Thyroid gland (tissue), 4 donors: ENCODE data around the gene RAP1GAP.

ENCODE experiments used
- CTCF ChIP-seq, 6 experiments: fragments of 200-600 bp in 3 of 6; fragments of 450-650 bp in 3 of 6; sonication (generic) in 3 of 6; IDR thresholded peaks; one replicate each; pipeline ENCODE4 v1.5.1; 2016 to 2019; ENCODE audit warnings: antibody characterized with exemption in 6 of 6, mild to moderate bottlenecking in 2 of 6, inconsistent platforms in 1 of 6, moderate library complexity in 1 of 6
- POLR2A ChIP-seq, 2 donors: fragments of 450-650 bp; IDR thresholded peaks; one replicate each; pipeline ENCODE4 v1.6.1; 2017; ENCODE audit warnings: antibody characterized with exemption in 2 of 2, mild to moderate bottlenecking in 2 of 2, moderate library complexity in 1 of 2

DNA sequence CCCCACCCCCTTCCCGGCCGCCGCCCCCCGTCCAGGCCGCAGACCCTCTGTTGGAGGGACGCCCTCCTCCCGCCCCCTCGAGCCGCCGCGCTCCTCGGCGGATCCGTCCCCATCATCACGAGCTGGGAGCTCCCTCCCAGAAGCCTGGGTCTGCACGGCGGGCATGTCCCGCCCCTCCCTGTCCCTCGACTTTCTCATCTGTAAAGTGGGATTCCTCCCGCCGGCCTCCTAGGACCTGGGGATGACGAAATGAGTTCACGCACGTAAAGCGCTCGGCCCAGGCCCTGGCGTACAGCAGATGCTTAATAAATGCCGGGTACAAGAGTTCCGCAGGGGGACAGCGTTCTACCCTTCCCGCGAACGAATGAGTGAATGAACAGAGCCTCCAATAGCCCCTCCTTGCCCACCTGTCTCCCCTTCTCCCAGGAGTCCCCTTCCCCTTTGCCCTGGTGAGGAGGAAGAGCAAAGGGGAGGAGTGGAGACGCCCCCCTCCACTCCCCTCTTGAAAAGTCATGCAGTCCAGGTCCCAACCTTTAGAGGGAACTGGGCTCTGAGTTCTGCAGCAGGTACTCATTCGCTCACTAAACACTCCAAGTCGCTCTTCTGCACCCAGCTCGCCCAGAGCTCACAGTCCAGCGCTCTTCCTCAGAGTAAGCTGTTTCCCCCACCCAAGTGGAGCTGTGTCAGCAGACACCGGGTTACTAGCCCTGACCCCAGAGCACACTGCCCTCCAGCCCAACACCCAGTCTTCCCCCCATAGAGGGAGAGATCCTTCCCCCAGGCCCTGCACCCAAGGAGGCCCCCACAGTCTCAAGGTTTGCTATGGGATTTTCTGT lies 16.8 kb downstream of the RAP1GAP start:
- TF ChIP-seq CTCF (IDR thresholded peaks at IDR 0.05) (no peak), POLR2A (IDR thresholded peaks at IDR 0.05) (peak in 1 of 2 donors; percentile 24)
